Lower leg skin (tissue), 3 donors: ENCODE data around the gene DNAH1.

Experiments used
- CTCF ChIP-seq, 3 donors: fragments of 450-650 bp; IDR thresholded peaks; one replicate each; pipeline ENCODE4 v1.5.1; 2016; ENCODE audit warnings: antibody characterized with exemption in 3 of 3, mild to moderate bottlenecking in 3 of 3, moderate library complexity in 2 of 3
- POLR2A ChIP-seq, 2 donors: fragments of 450-650 bp; IDR thresholded peaks; one replicate each; pipeline ENCODE4 v1.6.1; 2016 to 2017; ENCODE audit warnings: antibody characterized with exemption in 2 of 2, mild to moderate bottlenecking in 1 of 2, moderate library complexity in 1 of 2

- TF ChIP-seq CTCF (IDR thresholded peaks at IDR 0.05) (no peak), POLR2A (IDR thresholded peaks at IDR 0.05) (no peak)
Observed at GRCh38 chr3:52310861-52311575, 5.1 kb upstream of the DNAH1 start.
